HFFc6 (cell line): ENCODE data around the gene TMEM31. TPM values are rescaled to one million over a fixed set of nuclear protein-coding genes. Genes with fewer than 3 reads are reported as not detected.

Experiments
- DNase-seq: peaks from one replicate; pipeline ENCODE4 v3.0.0-alpha.2; 2018
- H3K27ac Mint-ChIP-seq: 2 replicates; pipeline ENCODE4 v1.8.0; 2020; ENCODE audit warnings: mild to moderate bottlenecking, mixed read lengths
- H3K27me3 Mint-ChIP-seq: 2 replicates; pipeline ENCODE4 v1.8.0; 2021; ENCODE audit warnings: mild to moderate bottlenecking, moderate library complexity, mixed read lengths; ENCODE audit not compliant: insufficient read depth
- H3K36me3 Mint-ChIP-seq: 2 replicates; pipeline ENCODE4 v1.8.0; 2021; ENCODE audit warnings: low read depth, mixed read lengths
- H3K4me1 Mint-ChIP-seq: 2 replicates; pipeline ENCODE4 v1.8.0; 2020; ENCODE audit warnings: low read depth, mixed read lengths
- H3K4me3 Mint-ChIP-seq: 2 replicates; pipeline ENCODE4 v1.8.0; 2020; ENCODE audit warnings: mild to moderate bottlenecking, moderate library complexity, mixed read lengths
- H3K9me3 Mint-ChIP-seq: 2 replicates; pipeline ENCODE4 v1.8.0; 2020; ENCODE audit warnings: mild to moderate bottlenecking, mixed read lengths
- CTCF ChIP-seq: fragments of 200-600 bp; sonication (generic); IDR thresholded peaks from 2 replicates; pipeline ENCODE4 v1.5.0; 2021; ENCODE audit warnings: antibody characterized with exemption, mild to moderate bottlenecking
- total RNA-seq, 6 experiments: library from RNA; stranded (reverse); fragmentation: NEBNext Ultra II Directional; extraction: Animal tissue kit (Norgen Biotek cat#: 25700); gene quantifications; 2 replicates in 1 of 6; 3 replicates in 5 of 6; pipeline ENCODE4 v1.2.3, GENCODE V29; 2021

Gene TMEM31
- total RNA-seq, 6 experiments from 2014 or later: not detected

GRCh38 chrX:103687073-103687695 is 23.5 kb upstream of the TMEM31 start:
- H3K4me1 Mint-ChIP-seq: peaks cover 14% of the 10 kb centered on the region
- no peaks in the 10 kb centered on the region for H3K9me3 Mint-ChIP-seq
- peaks cover 25% of the 10 kb centered on the region for H3K36me3 Mint-ChIP-seq
- DNase-seq: peak; percentile 71
- H3K4me3 Mint-ChIP-seq: no peak overlapping the region
- no peak overlapping the region for H3K27ac Mint-ChIP-seq
- no peaks in the 10 kb centered on the region for H3K27me3 Mint-ChIP-seq
- TF ChIP-seq CTCF: peak; percentile 37

DNA sequence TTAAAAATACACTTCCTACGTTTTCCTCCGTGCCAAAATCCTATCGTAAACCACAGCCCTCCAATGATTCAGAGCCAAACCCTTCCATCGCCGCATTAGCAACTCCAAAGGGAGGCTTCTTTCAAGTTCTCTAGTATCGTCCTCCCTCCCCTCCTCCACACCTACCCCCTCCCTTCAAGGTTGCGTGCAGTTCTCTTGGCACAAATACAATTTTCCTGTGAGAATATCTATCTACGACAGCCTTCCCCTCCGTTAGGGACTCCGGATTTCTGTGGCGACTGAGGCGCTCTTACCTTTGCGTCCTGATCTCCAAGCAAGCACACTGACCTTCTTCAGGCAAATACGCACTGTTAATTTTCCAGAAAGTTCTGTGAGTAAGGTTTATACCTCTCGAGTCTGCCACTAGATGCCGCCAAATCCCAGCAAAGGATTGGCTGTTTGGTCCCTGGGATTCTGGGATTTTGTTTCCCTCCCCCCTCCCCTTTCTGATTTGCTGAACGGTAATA is 23.0 kb upstream of the TMEM31 start:
- no peak overlapping the region for H3K27ac Mint-ChIP-seq
- H3K27me3 Mint-ChIP-seq: no peaks in the 10 kb centered on the region
- DNase-seq: peak; percentile 67
- H3K36me3 Mint-ChIP-seq: peaks cover 24% of the 10 kb centered on the region
- peak; percentile 79 for TF ChIP-seq CTCF
- no peaks in the 10 kb centered on the region for H3K9me3 Mint-ChIP-seq
- no peak overlapping the region for H3K4me3 Mint-ChIP-seq
- H3K4me1 Mint-ChIP-seq: peaks cover 9% of the 10 kb centered on the region

DNA sequence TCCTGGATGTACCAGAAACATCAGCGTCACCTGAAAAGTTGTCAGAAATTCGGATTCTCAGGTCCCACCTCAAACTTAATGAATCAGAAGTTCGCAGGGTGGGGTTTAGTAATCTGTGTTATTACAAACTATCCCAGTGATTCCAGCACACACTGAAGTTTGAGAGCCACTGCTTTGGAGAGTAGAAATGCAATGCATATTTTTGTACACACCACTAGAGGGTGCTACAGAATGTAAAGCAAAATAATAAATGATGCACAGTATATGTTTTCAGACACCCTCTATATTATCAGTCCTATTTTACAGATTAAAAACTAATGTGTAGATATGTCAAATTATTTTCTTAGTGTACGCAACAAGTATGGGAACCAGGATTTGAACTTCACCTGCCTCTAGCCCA is 21.8 kb upstream of the TMEM31 start:
- H3K4me1 Mint-ChIP-seq: peaks cover 2% of the 10 kb centered on the region
- H3K27me3 Mint-ChIP-seq: no peaks in the 10 kb centered on the region
- H3K27ac Mint-ChIP-seq: no peak overlapping the region
- TF ChIP-seq CTCF: peak; percentile 82
- H3K9me3 Mint-ChIP-seq: no peaks in the 10 kb centered on the region
- no peak overlapping the region for H3K4me3 Mint-ChIP-seq
- peak; percentile 25 for DNase-seq
- peaks cover 17% of the 10 kb centered on the region for H3K36me3 Mint-ChIP-seq

GRCh38 chrX:103691059-103691458 is 19.6 kb upstream of the TMEM31 start:
- no peak overlapping the region for H3K27ac Mint-ChIP-seq
- no peak overlapping the region for H3K4me3 Mint-ChIP-seq
- no peaks in the 10 kb centered on the region; the same call in none of the 2 replicates for H3K27me3 Mint-ChIP-seq
- no peaks in the 10 kb centered on the region for H3K9me3 Mint-ChIP-seq
- no peak for DNase-seq
- no peaks in the 10 kb centered on the region for H3K4me1 Mint-ChIP-seq
- no peak for TF ChIP-seq CTCF
- 0 out of 2 replicates have a peak, but pooled peaks cover under 1% of the 10 kb centered on the region for H3K36me3 Mint-ChIP-seq

- peaks cover 4% of the 10 kb centered on the region for H3K36me3 Mint-ChIP-seq
- no peak overlapping the region for H3K27ac Mint-ChIP-seq
- no peak for TF ChIP-seq CTCF
- no peak for DNase-seq
- H3K4me1 Mint-ChIP-seq: no peaks in the 10 kb centered on the region
- no peaks in the 10 kb centered on the region; the same call in none of the 2 replicates for H3K27me3 Mint-ChIP-seq
- no peaks in the 10 kb centered on the region for H3K9me3 Mint-ChIP-seq
- no peak overlapping the region for H3K4me3 Mint-ChIP-seq
These were observed 13.0 kb upstream of the TMEM31 start for GRCh38 chrX:103697687-103698086.
